Measurements from ENCODE around the gene ABCF2. TPM values are rescaled to one million over a fixed set of nuclear protein-coding genes. Genes with fewer than 3 reads are reported as not detected.

ABCF2 gene
- total and polyA plus RNA-seq, 2 of the 13 experiments (the other 11 are each of a cell fraction or from before 2014, with no cell fraction given), result 16.3 to 42.5 TPM

DNA sequence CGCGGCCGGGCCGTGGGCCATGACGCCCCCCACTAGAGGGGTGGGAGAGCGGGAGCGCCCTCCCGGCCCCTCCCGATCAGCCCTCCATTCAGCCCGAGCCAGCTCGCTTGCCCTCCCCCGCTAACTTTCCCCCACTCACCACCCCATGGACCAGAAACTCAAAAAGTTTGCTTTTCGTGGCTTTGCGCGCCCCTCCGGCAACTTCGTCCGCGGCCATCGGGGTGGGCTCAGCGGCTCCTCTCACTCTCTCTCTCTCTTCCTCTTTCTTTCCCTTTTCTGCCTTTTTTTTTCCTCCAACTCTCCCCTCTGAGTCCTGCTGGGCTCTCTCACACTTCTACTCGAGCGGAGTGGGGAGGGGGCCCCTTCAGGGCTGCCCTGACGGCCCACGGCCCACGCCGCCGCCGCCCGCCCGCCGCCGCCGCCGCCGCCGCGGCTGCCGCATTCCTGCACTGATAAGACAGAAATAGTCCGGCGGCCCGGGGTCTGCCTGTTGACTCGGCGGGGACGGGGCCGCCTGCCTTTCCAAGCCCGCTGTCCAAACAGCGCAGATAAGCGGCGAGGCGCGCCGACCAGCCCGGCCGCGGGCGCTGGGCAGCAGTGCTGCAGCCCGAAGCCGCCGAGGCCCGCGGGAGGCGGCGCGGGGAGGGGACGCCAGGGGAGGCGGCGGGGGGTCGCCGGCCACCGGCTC, 21.5 kb upstream of the ABCF2 start, which contains the start of gene SMARCD3 (continued):
- TF ChIP-seq, protein P1, sequence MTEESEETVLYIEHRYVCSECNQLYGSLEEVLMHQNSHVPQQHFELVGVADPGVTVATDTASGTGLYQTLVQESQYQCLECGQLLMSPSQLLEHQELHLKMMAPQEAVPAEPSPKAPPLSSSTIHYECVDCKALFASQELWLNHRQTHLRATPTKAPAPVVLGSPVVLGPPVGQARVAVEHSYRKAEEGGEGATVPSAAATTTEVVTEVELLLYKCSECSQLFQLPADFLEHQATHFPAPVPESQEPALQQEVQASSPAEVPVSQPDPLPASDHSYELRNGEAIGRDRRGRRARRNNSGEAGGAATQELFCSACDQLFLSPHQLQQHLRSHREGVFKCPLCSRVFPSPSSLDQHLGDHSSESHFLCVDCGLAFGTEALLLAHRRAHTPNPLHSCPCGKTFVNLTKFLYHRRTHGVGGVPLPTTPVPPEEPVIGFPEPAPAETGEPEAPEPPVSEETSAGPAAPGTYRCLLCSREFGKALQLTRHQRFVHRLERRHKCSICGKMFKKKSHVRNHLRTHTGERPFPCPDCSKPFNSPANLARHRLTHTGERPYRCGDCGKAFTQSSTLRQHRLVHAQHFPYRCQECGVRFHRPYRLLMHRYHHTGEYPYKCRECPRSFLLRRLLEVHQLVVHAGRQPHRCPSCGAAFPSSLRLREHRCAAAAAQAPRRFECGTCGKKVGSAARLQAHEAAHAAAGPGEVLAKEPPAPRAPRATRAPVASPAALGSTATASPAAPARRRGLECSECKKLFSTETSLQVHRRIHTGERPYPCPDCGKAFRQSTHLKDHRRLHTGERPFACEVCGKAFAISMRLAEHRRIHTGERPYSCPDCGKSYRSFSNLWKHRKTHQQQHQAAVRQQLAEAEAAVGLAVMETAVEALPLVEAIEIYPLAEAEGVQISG (CRISPR knock-in tag; IDR thresholded peaks at IDR 0.05), result 0 out of 2 replicates have a peak, but pooled peaks have one; percentile 20
- TF ChIP-seq CCDC6 (CRISPR knock-in tag; IDR thresholded peaks at IDR 0.05) (0 out of 2 replicates have a peak, but pooled peaks have one; percentile 29), NR2C2 (CRISPR knock-in tag; IDR thresholded peaks at IDR 0.05; ENCODE audit: borderline replicate concordance) (no peak), CAMTA2 (CRISPR knock-in tag; IDR thresholded peaks at IDR 0.05; ENCODE audit: borderline replicate concordance) (no peak), ZNF263 (CRISPR knock-in tag; IDR thresholded peaks at IDR 0.05) (0 out of 2 replicates have a peak, but pooled peaks have one; percentile 34), HNRNPLL (IDR thresholded peaks at IDR 0.05; ENCODE audit: low read depth, low read length, poor library complexity, severe bottlenecking) (peak; percentile 37), PAWR (CRISPR knock-in tag; IDR thresholded peaks at IDR 0.05; ENCODE audit: borderline replicate concordance) (no peak), PHF21A (CRISPR knock-in tag; IDR thresholded peaks at IDR 0.05) (peak; percentile 24; the same call in 1 of the 2 replicates)
- TF ChIP-seq, protein P2, sequence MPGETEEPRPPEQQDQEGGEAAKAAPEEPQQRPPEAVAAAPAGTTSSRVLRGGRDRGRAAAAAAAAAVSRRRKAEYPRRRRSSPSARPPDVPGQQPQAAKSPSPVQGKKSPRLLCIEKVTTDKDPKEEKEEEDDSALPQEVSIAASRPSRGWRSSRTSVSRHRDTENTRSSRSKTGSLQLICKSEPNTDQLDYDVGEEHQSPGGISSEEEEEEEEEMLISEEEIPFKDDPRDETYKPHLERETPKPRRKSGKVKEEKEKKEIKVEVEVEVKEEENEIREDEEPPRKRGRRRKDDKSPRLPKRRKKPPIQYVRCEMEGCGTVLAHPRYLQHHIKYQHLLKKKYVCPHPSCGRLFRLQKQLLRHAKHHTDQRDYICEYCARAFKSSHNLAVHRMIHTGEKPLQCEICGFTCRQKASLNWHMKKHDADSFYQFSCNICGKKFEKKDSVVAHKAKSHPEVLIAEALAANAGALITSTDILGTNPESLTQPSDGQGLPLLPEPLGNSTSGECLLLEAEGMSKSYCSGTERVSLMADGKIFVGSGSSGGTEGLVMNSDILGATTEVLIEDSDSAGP (CRISPR knock-in tag; IDR thresholded peaks at IDR 0.05; ENCODE audit: borderline replicate concordance), result peak; percentile 29; the same call in 1 of the 2 replicates
